Psoas muscle (tissue), 8 donors: ENCODE data around the gene OR51B6. TPM values are rescaled to one million over a fixed set of nuclear protein-coding genes. Genes with fewer than 3 reads are reported as not detected.
"Not testable (repeated sequence)": the region's sequence is repeated elsewhere in the genome, so short reads cannot be mapped to it uniquely, and the experiment has no call there.

ENCODE experiments used
- ATAC-seq, 4 donors: fragments of 200-7000 bp; cut with Tn5 transposase; one replicate each; pipeline ENCODE4 v1.9.1; 2020; ENCODE audit warnings: moderate library complexity in 3 of 4, mild to moderate bottlenecking in 2 of 4
- DNase-seq, 2 donors: peaks; one replicate each; pipeline ENCODE4 v3.0.0-alpha.2; 2020
- H3K27ac ChIP-seq: fragments of 200-600 bp; one replicate; pipeline ENCODE4 v1.8.0; 2022
- H3K27me3 ChIP-seq, 3 donors: fragments of 200-600 bp in 1 of 3; one replicate each; pipeline versions ENCODE4 v1.6.1 to v1.8.0; 2013 to 2022; ENCODE audit warnings: low read length in 2 of 3, mild to moderate bottlenecking in 2 of 3, moderate library complexity in 1 of 3; ENCODE audit not compliant: insufficient read depth in 3 of 3
- H3K36me3 ChIP-seq, 2 donors: fragments of 200-600 bp in 1 of 2; one replicate each; pipeline versions ENCODE4 v1.6.1 to v1.8.0; 2013 to 2022; ENCODE audit warnings: low read depth in 1 of 2, mild to moderate bottlenecking in 1 of 2, moderate library complexity in 1 of 2; ENCODE audit not compliant: insufficient read depth in 1 of 2
- H3K4me1 ChIP-seq: fragments of 200-600 bp; one replicate; pipeline ENCODE4 v1.8.0; 2022
- H3K4me3 ChIP-seq: fragments of 200-600 bp; one replicate; pipeline ENCODE4 v1.8.0; 2022; ENCODE audit warnings: mild to moderate bottlenecking
- H3K9me3 ChIP-seq: fragments of 200-600 bp; one replicate; pipeline ENCODE4 v1.8.0; 2022
- CTCF ChIP-seq: fragments of 200-600 bp; IDR thresholded peaks from one replicate; pipeline ENCODE4 v1.8.0; 2022; ENCODE audit warnings: antibody characterized with exemption
- WGBS, 3 donors: extraction: QIAGEN DNeasy Blood & Tissue Kit; methylation state at CpG; one replicate each; pipeline versions ENCODE4 v1.1.6 to v1.1.7; 2013; 5-methylcytosine and 5-hydroxymethylcytosine counted together
- intact Hi-C, 2 donors: fragments of 100-400 bp; cut with DNase I; formaldehyde crosslinking; loops; one replicate each; pipeline versions ENCODE4 v1.11.0 to v1.14.2; 2022
- polyA plus RNA-seq, 3 donors: library from polyadenylated mRNA; stranded (reverse); fragments of 200-250 nt; gene quantifications; one replicate each; pipeline ENCODE4 v1.2.3, GENCODE V29; 2013
- total RNA-seq, 4 donors: library from RNA; stranded (reverse); fragmentation: NEBNext Ultra II Directional in 2 of 4; extraction: Animal tissue kit (Norgen Biotek cat#: 25700) in 2 of 4; gene quantifications; one replicate each; pipeline versions ENCODE4 v1.2.1 to v1.2.4, GENCODE V29; 2021 to 2023
- donor health status: healthy with polysubstance abuse.
- donor health status: DM: no; HTN: no; CAD: no; lungs with moderate emphysema.
- donor health status: Bipolar disorder and iron deficiency.
- donor health status: healthy.
- donor health status: DM: yes; HTN: yes; CAD: no.
- donor health status: DM: no; HTN: no; CAD: no.
- donor health status: DM: no; HTN: no; CAD: no.
- donor health status: DM: yes; HTN: yes; CAD: no.

OR51B6 gene
- total and polyA plus RNA-seq, 7 donors, result not detected

- no peaks in the 10 kb centered on the region for H3K9me3 ChIP-seq
- no peak for TF ChIP-seq CTCF
- H3K4me3 ChIP-seq, result no peak overlapping the region
- DNase-seq, result no peak
- ATAC-seq, result no peak
- 62 to 83% (median 74%) methylated on average over 2 of the region's 2 CpGs for WGBS, 3 donors
- no peak overlapping the region for H3K27ac ChIP-seq
- intact Hi-C loops, result no loop called here
- no peaks in the 10 kb centered on the region for H3K36me3 ChIP-seq
- no peaks in the 10 kb centered on the region for H3K27me3 ChIP-seq
- no peaks in the 10 kb centered on the region for H3K4me1 ChIP-seq
Measured at GRCh38 chr11:5307256-5308019, 43.9 kb upstream of the OR51B6 start.

- Histone ChIP-seq H3K4me1 (no peaks in the 10 kb centered on the region), H3K27ac (no peak overlapping the region), H3K9me3 (no peaks in the 10 kb centered on the region), H3K36me3 (no peaks in the 10 kb centered on the region), H3K4me3 (no peak overlapping the region), H3K27me3 (no peaks in the 10 kb centered on the region)
- intact Hi-C loops, result no loop called here
- no peak for TF ChIP-seq CTCF
- DNase-seq (no peak), ATAC-seq (no peak)
- 96 to 99% (median 97%) methylated on average over 1 of the region's 1 CpG for WGBS, 3 donors
Measured at GRCh38 chr11:5310423-5310822, 40.9 kb upstream of the OR51B6 start.

- H3K9me3 ChIP-seq, H3K4me1 ChIP-seq, H3K36me3 ChIP-seq, H3K4me3 ChIP-seq, H3K27ac ChIP-seq, ATAC-seq, H3K27me3 ChIP-seq, intact Hi-C loops, DNase-seq: not testable (repeated sequence)
- 73 to 75% (median 74%) methylated on average over 3 of the region's 3 CpGs for WGBS, 3 donors
Measured at GRCh38 chr11:5313326-5314023, 37.8 kb upstream of the OR51B6 start.

GRCh38 chr11:5317292-5317691 is 34.0 kb upstream of the OR51B6 start:
- intact Hi-C loops, result no loop called here
- H3K36me3 ChIP-seq, result no peaks in the 10 kb centered on the region
- ATAC-seq (no peak), DNase-seq (no peak)
- WGBS, 3 donors, result 68 to 77% (median 77%) methylated on average over 5 of the region's 5 CpGs
- no peaks in the 10 kb centered on the region for H3K4me1 ChIP-seq
- H3K27me3 ChIP-seq, result no peaks in the 10 kb centered on the region
- H3K4me3 ChIP-seq, result no peak overlapping the region
- H3K27ac ChIP-seq, result no peak overlapping the region
- no peak for TF ChIP-seq CTCF
- no peaks in the 10 kb centered on the region for H3K9me3 ChIP-seq

GRCh38 chr11:5324197-5324596 is 27.1 kb upstream of the OR51B6 start, which contains the start of gene OR51B2:
OR51B2 (minus strand) TSS chr11:5324297; CDS start chr11:5324297, 0 bp downstream.
- WGBS, 3 donors, result 69 to 79% (median 75%) methylated on average over 3 of the region's 3 CpGs
- Histone ChIP-seq H3K36me3 (no peaks in the 10 kb centered on the region), H3K27me3 (no peaks in the 10 kb centered on the region), H3K4me1 (no peaks in the 10 kb centered on the region), H3K9me3 (no peaks in the 10 kb centered on the region), H3K27ac (no peak within 1 kb of the TSS), H3K4me3 (no peak within 1 kb of the TSS)
- ATAC-seq, result no peak
- intact Hi-C loops, result no loop called here
- DNase-seq, result no peak
- no peak for TF ChIP-seq CTCF
